Activated CD8-positive, alpha-beta memory T cell treated with anti-CD3 and anti-CD28 coated beads for 36 hours (primary cell): ENCODE data around the gene B4GALT2. TPM values are rescaled to one million over a fixed set of nuclear protein-coding genes. Genes with fewer than 3 reads are reported as not detected.

Experiments
- CTCF ChIA-PET: fragments of 350-600 bp; sonication (Branson Sonifier 250); formaldehyde crosslinking; loops from one replicate; lab custom pipeline; 2021; ENCODE audit warnings: antibody characterized with exemption; lab: Charles Lee
- POLR2A ChIA-PET: fragments of 350-600 bp; sonication (Branson Sonifier 250); formaldehyde crosslinking; loops from one replicate; lab custom pipeline; 2021; ENCODE audit warnings: antibody characterized with exemption; lab: Charles Lee
- total RNA-seq, 2 experiments: library from RNA; stranded (reverse); gene quantifications; one replicate each; pipeline ENCODE4 v1.2.3, GENCODE V29; 2021

Gene B4GALT2
- total RNA-seq, 2 experiments from 2014 or later: 44.7 to 45.4 TPM

DNA sequence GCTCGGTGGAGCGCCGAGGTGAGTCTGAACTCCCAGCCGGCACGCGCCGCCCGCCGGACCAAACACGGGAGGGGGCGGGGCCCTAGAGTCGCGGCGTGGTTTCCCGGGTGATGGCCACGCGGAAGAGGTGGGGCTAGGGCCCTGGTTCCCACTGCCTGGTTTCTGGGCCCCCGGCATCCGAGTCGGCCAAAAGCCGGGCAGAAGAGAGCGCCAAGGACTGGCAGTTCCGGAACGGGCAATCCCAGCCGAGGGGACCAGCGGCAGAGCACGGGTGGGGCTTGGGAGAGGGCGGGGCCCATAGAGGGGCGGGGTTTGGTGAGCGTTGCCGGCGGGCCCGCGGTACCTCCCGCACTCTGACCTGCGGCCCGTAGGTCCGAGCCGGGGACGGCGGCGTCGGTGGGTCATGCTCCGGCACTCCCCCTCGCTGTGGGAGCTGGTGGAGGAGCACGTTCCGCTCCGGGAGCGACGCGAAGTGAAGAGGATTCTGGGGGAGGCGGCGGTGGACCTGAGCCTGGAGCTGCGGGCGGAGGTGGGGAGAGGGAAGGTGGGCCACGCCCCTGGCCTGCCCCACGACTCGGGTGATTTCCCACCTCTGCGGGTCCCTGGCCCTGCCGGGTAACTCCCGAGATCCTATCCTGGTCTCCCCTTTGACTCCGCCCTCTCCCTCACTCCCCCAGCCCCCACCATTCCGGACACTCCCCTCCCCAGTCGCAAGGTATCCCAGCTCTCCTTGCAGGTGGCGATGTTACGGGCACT, 12.6 kb downstream of the B4GALT2 start, which contains the start of gene CCDC24:
CCDC24 (plus strand) TSS at position 124 of the 756 bp plus-strand sequence; CDS start at position 404, 280 bp downstream.
- CTCF ChIA-PET: interaction anchor here (0.9 to 3.6 kb wide), 5 partner anchors 12 to 57 kb away, joined by 3 to 11 read pairs (median 4); no protein-coding TSS in a partner anchor

GRCh38 chr1:43992232-43992995, 13.4 kb downstream of the B4GALT2 start:
- ChIA-PET CTCF (interaction anchor here (0.9 to 3.6 kb wide), 5 partner anchors 13 to 55 kb away, joined by 3 to 15 read pairs (median 5); no protein-coding TSS in a partner anchor), POLR2A (interaction anchor here (0.6 to 1.0 kb wide), 2 partner anchors 22 to 24 kb away, joined by 3 read pairs; no protein-coding TSS in a partner anchor)

More for the DNA sequence above, 12.6 kb downstream of the B4GALT2 start, which contains the start of gene CCDC24:
- POLR2A ChIA-PET: interaction anchor here (0.6 to 1.0 kb wide), 2 partner anchors 21 to 24 kb away, joined by 3 read pairs; no protein-coding TSS in a partner anchor

GRCh38 chr1:43993206-43993914, 14.3 kb downstream of the B4GALT2 start:
- POLR2A ChIA-PET: no interaction called here
- CTCF ChIA-PET: interaction anchor here (0.8 to 3.4 kb wide), 4 partner anchors 12 to 47 kb away, joined by 3 to 15 read pairs (median 4); partner anchors contain the start of gene IPO13

- ChIA-PET POLR2A (no interaction called here), CTCF (interaction anchor here (0.8 to 3.4 kb wide), 2 partner anchors 12 to 48 kb away, joined by 4 to 15 read pairs; partner anchors contain the start of gene IPO13)
Observed at GRCh38 chr1:43994071-43994470, 15.1 kb downstream of the B4GALT2 start.

- CTCF ChIA-PET: interaction anchor here (0.6 to 3.4 kb wide), 2 partner anchors 11 to 27 kb away, joined by 4 to 15 read pairs; no protein-coding TSS in a partner anchor
- POLR2A ChIA-PET: no interaction called here
Observed at GRCh38 chr1:43994794-43995790, 16.1 kb downstream of the B4GALT2 start.

DNA sequence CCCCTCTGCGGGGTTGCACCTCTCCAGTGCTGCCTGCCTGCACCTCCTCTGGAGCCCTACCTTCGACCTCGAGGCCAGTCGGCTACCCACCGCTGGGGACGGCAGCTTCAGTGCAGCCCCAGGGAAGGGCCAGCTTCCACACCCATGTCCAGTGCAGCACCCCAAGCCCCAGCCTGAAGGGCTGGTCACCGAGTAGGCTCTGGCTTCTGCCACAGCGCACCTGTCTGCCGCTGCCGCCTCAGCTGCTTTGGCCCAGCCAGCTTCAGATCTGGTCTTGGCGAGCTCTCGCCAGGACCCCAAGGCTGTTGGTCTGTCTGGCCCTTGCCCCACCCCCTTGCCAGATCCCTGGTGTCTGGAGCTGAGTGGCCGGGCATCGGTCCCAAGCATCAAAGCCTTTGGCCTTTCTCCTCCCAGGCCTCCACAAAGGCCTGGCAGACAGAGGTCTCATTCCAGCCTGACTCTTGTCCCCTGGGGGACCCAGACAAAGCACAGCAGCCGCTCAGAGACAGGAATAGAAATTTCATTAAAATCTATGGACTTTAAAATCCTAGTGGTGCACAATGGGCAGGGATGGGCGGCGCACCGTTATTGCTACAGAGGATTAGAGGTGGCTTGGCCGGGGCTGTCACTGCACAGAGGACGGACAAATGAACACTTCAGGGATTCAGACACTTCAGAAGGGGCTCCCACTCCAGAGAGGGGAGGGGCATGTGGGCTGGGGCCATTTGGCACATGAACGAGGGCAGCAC, 17.1 kb downstream of the B4GALT2 start:
- POLR2A ChIA-PET: no interaction called here
- CTCF ChIA-PET: interaction anchor here (3.4 kb wide), 1 partner anchor 10 kb away, joined by 15 read pairs; no protein-coding TSS in a partner anchor

GRCh38 chr1:43996733-43997115, 17.7 kb downstream of the B4GALT2 start:
- ChIA-PET POLR2A (interaction anchor here (0.6 kb wide), 1 partner anchor 231 kb away, joined by 4 read pairs; no protein-coding TSS in a partner anchor), CTCF (no interaction called here)

GRCh38 chr1:43997295-43997999, 18.4 kb downstream of the B4GALT2 start:
- CTCF ChIA-PET: no interaction called here

GRCh38 chr1:43998000-43998378, 19.0 kb downstream of the B4GALT2 start:
- CTCF ChIA-PET: interaction anchor here (0.6 kb wide), 1 partner anchor 49 kb away, joined by 5 read pairs; no protein-coding TSS in a partner anchor

More at GRCh38 chr1:43997295-43997999, 18.4 kb downstream of the B4GALT2 start:
- POLR2A ChIA-PET: interaction anchor here (0.6 kb wide), 1 partner anchor 232 kb away, joined by 4 read pairs; no protein-coding TSS in a partner anchor

DNA sequence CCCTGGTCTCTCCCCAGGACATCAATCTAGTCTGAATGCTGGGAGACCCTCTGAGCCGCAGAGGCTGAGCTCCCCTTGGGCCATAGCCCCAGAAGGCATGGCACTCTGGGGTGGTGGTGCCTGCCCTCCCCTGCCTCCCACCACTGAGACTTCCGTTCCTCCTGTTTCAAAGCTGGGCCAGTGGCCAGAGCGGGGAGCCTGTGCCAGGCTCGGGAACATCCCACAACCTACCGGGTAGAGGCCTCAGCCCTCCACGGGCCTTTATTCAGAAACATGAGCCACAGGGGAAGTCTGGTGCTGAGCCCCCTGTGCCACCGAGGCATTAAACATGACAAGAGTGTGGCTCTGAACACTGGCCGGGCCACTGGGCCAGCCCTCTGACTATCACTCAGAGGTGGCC, 20.4 kb downstream of the B4GALT2 start:
- CTCF ChIA-PET: interaction anchor here (1.1 kb wide), 1 partner anchor 10 kb away, joined by 4 read pairs; no protein-coding TSS in a partner anchor
- POLR2A ChIA-PET: no interaction called here

More at GRCh38 chr1:43998000-43998378, 19.0 kb downstream of the B4GALT2 start:
- POLR2A ChIA-PET: no interaction called here

- POLR2A ChIA-PET: no interaction called here
- CTCF ChIA-PET: interaction anchor here (1.1 kb wide), 1 partner anchor 10 kb away, joined by 4 read pairs; no protein-coding TSS in a partner anchor
Observed at GRCh38 chr1:44000122-44000665, 21.2 kb downstream of the B4GALT2 start.

GRCh38 chr1:44002165-44002564, 23.2 kb downstream of the B4GALT2 start:
- ChIA-PET POLR2A (no interaction called here), CTCF (interaction anchor here (1.4 to 2.4 kb wide), 2 partner anchors 46 to 69 kb away, joined by 3 to 11 read pairs; partner anchors contain the start of gene ARTN)

GRCh38 chr1:44002606-44003157, 23.7 kb downstream of the B4GALT2 start:
- ChIA-PET POLR2A (no interaction called here), CTCF (interaction anchor here (1.4 to 2.4 kb wide), 2 partner anchors 45 to 69 kb away, joined by 3 to 11 read pairs; partner anchors contain the start of gene ARTN)

DNA sequence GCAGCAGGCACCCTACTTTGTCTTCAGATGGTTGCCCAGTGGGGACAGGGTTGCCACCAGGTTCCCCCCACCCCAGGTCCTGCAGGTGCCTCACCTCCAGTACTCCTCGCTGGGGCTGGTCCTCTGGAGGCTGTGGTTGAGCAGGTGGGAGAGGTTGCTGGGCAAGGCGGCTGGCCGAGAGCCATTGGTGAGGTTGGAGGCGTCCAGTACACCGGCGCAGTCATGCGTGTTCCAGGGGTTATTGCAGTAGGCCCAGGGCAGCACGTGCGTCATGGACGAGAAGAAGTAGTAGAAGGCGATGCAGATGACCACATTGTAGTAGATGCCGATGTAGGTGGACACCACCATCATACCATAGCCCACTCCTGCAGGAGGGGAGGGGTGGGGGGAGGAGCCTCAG, 29.2 kb downstream of the B4GALT2 start:
- CTCF ChIA-PET: no interaction called here

DNA sequence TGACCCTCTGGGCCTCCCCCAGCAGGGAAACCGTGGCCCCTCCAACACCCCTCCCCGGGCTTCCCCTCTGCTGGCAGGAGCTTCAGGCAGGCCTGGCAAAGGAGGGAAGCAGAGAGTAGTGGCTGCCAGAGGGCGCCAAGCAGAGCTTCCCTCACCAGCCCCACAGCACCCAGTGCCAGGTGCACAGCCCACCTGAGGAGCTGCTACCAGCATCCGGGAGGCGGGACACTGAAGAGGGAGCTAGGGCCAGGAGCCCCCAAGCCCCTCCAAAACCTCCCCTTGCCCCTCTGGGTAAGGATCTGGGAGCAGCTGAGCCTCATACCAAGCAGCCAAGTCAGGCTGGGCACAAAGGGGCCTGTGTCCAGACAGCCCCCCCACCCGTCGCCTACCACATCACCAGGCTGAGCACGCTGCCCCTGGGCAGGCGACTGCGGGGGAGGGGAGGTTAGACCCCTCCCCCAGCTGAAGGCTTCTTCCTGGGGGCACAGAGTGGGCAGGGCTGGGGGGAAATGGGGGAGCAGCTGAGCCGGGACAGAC, 32.0 kb downstream of the B4GALT2 start:
- ChIA-PET CTCF (interaction anchor here (1.2 to 2.2 kb wide), 2 partner anchors 25 to 36 kb away, joined by 3 to 7 read pairs; no protein-coding TSS in a partner anchor), POLR2A (no interaction called here)

More for the DNA sequence above, 29.2 kb downstream of the B4GALT2 start:
- POLR2A ChIA-PET: no interaction called here
